SK-N-SH (cell line): ENCODE results near the gene TMCC2. TPM values are rescaled to one million over a fixed set of nuclear protein-coding genes. Genes with fewer than 3 reads are reported as not detected.

Experiments
- CTCF ChIA-PET: fragments of 300-600, 350-600 bp; formaldehyde crosslinking; extraction: SDS; loops from one replicate; lab custom pipeline; 2021; lab: Yijun Ruan, JAX
- POLR2A ChIA-PET: fragments of 350-600 bp; sonication (Branson Sonifier 250); formaldehyde crosslinking; extraction: SDS; loops from one replicate; lab custom pipeline; 2020; ENCODE audit warnings: antibody characterized with exemption, inconsistent platforms; lab: Yijun Ruan, JAX
- DNase-seq: peaks from one replicate; pipeline ENCODE4 v3.0.0; 2012
- H2AFZ ChIP-seq: fragments of 200-600 bp; sonication (generic); 2 replicates; pipeline ENCODE4 v1.8.1; 2016; ENCODE audit warnings: antibody characterized with exemption, mild to moderate bottlenecking, low read depth
- H3F3A ChIP-seq: fragments of 200-600 bp; sonication (generic); replicated peaks from 2 replicates; pipeline ENCODE3; 2016; ENCODE audit warnings: antibody characterized with exemption, mild to moderate bottlenecking; ENCODE audit not compliant: insufficient read depth
- H3K27ac ChIP-seq, 2 experiments: fragments of 200-500 bp in 1 of 2; fragments of 200-600 bp in 1 of 2; sonication (Bioruptor generic) in 1 of 2; sonication (generic), shearing (Covaris generic) in 1 of 2; 2 replicates each; pipeline versions ENCODE4 v1.5.1 to v1.6.1; 2014 to 2016; ENCODE audit warnings: low read depth in 2 of 2, inconsistent platforms in 1 of 2, low read length in 1 of 2, mild to moderate bottlenecking in 1 of 2, mixed read lengths in 1 of 2
- H3K27me3 ChIP-seq: fragments of 200-600 bp; sonication (generic), shearing (Covaris generic); 2 replicates; pipeline ENCODE4 v1.6.1; 2016; ENCODE audit warnings: mixed run types; ENCODE audit not compliant: insufficient read depth
- H3K36me3 ChIP-seq, 2 experiments: fragments of 200-500 bp in 1 of 2; fragments of 200-600 bp in 1 of 2; sonication (Bioruptor generic) in 1 of 2; sonication (generic) in 1 of 2; replicated peaks in 1 of 2; 2 replicates each; pipeline versions ENCODE3 to v1.5.1; 2014 to 2016; ENCODE audit warnings: low read length in 1 of 2, mild to moderate bottlenecking in 1 of 2; ENCODE audit not compliant: insufficient read depth in 2 of 2, control insufficient read depth in 1 of 2
- H3K4me1 ChIP-seq, 2 experiments: fragments of 200-500 bp in 1 of 2; fragments of 200-600 bp in 1 of 2; sonication (Bioruptor generic) in 1 of 2; sonication (generic), shearing (Covaris generic) in 1 of 2; 2 replicates each; pipeline versions ENCODE4 v1.5.1 to v1.6.1; 2014 to 2016; ENCODE audit warnings: low read depth in 1 of 2, low read length in 1 of 2, mixed run types in 1 of 2; ENCODE audit not compliant: insufficient read depth in 2 of 2, control insufficient read depth in 1 of 2
- H3K4me2 ChIP-seq: fragments of 200-600 bp; sonication (generic), shearing (Covaris generic); 2 replicates; pipeline ENCODE4 v1.6.1; 2017; ENCODE audit warnings: mixed run types
- H3K4me3 ChIP-seq, 2 experiments: fragments of 200-500 bp in 1 of 2; fragments of 200-600 bp in 1 of 2; sonication (Bioruptor generic) in 1 of 2; sonication (generic), shearing (Covaris generic) in 1 of 2; 2 replicates each; pipeline versions ENCODE4 v1.5.1 to v1.8.1; 2014 to 2016; ENCODE audit warnings: low read depth in 2 of 2, inconsistent platforms in 1 of 2, low read length in 1 of 2, mild to moderate bottlenecking in 1 of 2, mixed read lengths in 1 of 2, moderate library complexity in 1 of 2
- H3K79me2 ChIP-seq: fragments of 200-600 bp; sonication (generic); 2 replicates; pipeline ENCODE4 v1.8.1; 2017; ENCODE audit warnings: mild to moderate bottlenecking; ENCODE audit not compliant: insufficient read depth
- H3K9ac ChIP-seq: fragments of 200-600 bp; sonication (generic); 2 replicates; pipeline ENCODE4 v1.6.1; 2017; ENCODE audit warnings: mixed run types
- H3K9me2 ChIP-seq: fragments of 200-600 bp; sonication (generic); 2 replicates; pipeline ENCODE4 v1.6.1; 2017; ENCODE audit warnings: mixed run types
- H3K9me3 ChIP-seq: fragments of 200-600 bp; sonication (generic); 2 replicates; pipeline ENCODE4 v1.6.1; 2017; ENCODE audit warnings: mixed run types, mild to moderate bottlenecking, moderate library complexity
- H4K20me1 ChIP-seq: fragments of 200-600 bp; sonication (generic); 2 replicates; pipeline ENCODE4 v1.6.1; 2017; ENCODE audit warnings: mild to moderate bottlenecking, mixed run types; ENCODE audit not compliant: insufficient read depth
- CHD2 ChIP-seq: fragments of 150-350 bp; IDR thresholded peaks from 2 replicates; pipeline ENCODE4 v1.6.1; 2018; ENCODE audit warnings: low read length; ENCODE audit not compliant: partially characterized antibody
- ELF1 ChIP-seq: IDR thresholded peaks from 2 replicates; pipeline ENCODE4 v1.4.0; 2012
- FOSL2 ChIP-seq: IDR thresholded peaks from 2 replicates; pipeline ENCODE4 v1.4.0; 2012; ENCODE audit warnings: low read depth, mild to moderate bottlenecking, moderate library complexity, borderline replicate concordance
- FOXM1 ChIP-seq: IDR thresholded peaks from 2 replicates; pipeline ENCODE4 v1.4.0; 2012; ENCODE audit warnings: low read depth, mild to moderate bottlenecking
- GABPA ChIP-seq: IDR thresholded peaks from 2 replicates; pipeline ENCODE4 v1.4.0; 2012; ENCODE audit warnings: low read depth, mild to moderate bottlenecking
- GATA2 ChIP-seq: sonication (generic); formaldehyde crosslinking; IDR thresholded peaks from 2 replicates; pipeline ENCODE4 v1.5.0; 2020; ENCODE audit warnings: mild to moderate bottlenecking, missing genetic modification reagents
- MAX ChIP-seq: IDR thresholded peaks from 2 replicates; pipeline ENCODE4 v1.4.0; 2012; ENCODE audit warnings: low read depth
- MEF2A ChIP-seq: IDR thresholded peaks from 2 replicates; pipeline ENCODE4 v1.4.0; 2012; ENCODE audit warnings: low read depth, borderline replicate concordance
- MXI1 ChIP-seq: IDR thresholded peaks from 2 replicates; pipeline ENCODE4 v1.6.1; 2012; ENCODE audit warnings: mild to moderate bottlenecking, low read depth, low read length, improper control_type of control experiment
- NFIC ChIP-seq: IDR thresholded peaks from 2 replicates; pipeline ENCODE4 v1.4.0; 2012; ENCODE audit warnings: borderline replicate concordance
- NRF1 ChIP-seq: IDR thresholded peaks from 2 replicates; pipeline ENCODE4 v1.6.1; 2012; ENCODE audit warnings: low read depth, mild to moderate bottlenecking, low read length
- POLR2AphosphoS5 ChIP-seq: IDR thresholded peaks from 2 replicates; pipeline ENCODE4 v1.6.1; 2012; ENCODE audit warnings: low read depth, low read length
- RAD21 ChIP-seq: IDR thresholded peaks from 2 replicates; pipeline ENCODE4 v1.6.1; 2012; ENCODE audit warnings: mild to moderate bottlenecking, low read length
- RFX5 ChIP-seq: IDR thresholded peaks from 2 replicates; pipeline ENCODE4 v1.6.1; 2012; ENCODE audit warnings: mild to moderate bottlenecking, improper control_type of control experiment, low read length
- RXRA ChIP-seq: IDR thresholded peaks from 2 replicates; pipeline ENCODE4 v1.4.0; 2012; ENCODE audit warnings: low read depth, mild to moderate bottlenecking, borderline replicate concordance
- SIN3A ChIP-seq: IDR thresholded peaks from 2 replicates; pipeline ENCODE4 v1.6.1; 2012; ENCODE audit warnings: low read depth, mild to moderate bottlenecking, low read length, moderate library complexity, borderline replicate concordance
- SMC3 ChIP-seq: IDR thresholded peaks from 2 replicates; pipeline ENCODE4 v1.6.1; 2012; ENCODE audit warnings: low read depth, low read length, improper control_type of control experiment
- TAF1 ChIP-seq: IDR thresholded peaks from 2 replicates; pipeline ENCODE4 v1.6.1; 2012; ENCODE audit warnings: low read depth, mild to moderate bottlenecking, low read length, moderate library complexity, borderline replicate concordance
- TCF12 ChIP-seq: IDR thresholded peaks from 2 replicates; pipeline ENCODE4 v1.4.0; 2012
- TEAD4 ChIP-seq: IDR thresholded peaks from 2 replicates; pipeline ENCODE4 v1.4.0; 2012; ENCODE audit warnings: mild to moderate bottlenecking, borderline replicate concordance; ENCODE audit not compliant: insufficient read depth
- WGBS: methylation state at CpG from one replicate; pipeline ENCODE4 v1.1.6; 2017; ENCODE audit warnings: low lambda C conversion rate; 5-methylcytosine and 5-hydroxymethylcytosine counted together
- polyA plus RNA-seq, 3 experiments: library from polyadenylated mRNA; depleted of rRNA; stranded (reverse); fragments of >200 nt; gene quantifications; 2 replicates each; pipeline ENCODE4 v1.2.3, GENCODE V29; 2012
- TF ChIP-seq, protein P1 (sequence below): IDR thresholded peaks from 2 replicates; pipeline ENCODE4 v1.4.0; 2012; ENCODE audit warnings: low read depth, borderline replicate concordance
- TF ChIP-seq, protein P2 (sequence below): IDR thresholded peaks from 2 replicates; pipeline ENCODE4 v1.4.0; 2012; ENCODE audit warnings: low read depth, borderline replicate concordance
- TF ChIP-seq, protein P3 (sequence below): IDR thresholded peaks from 2 replicates; pipeline ENCODE4; 2012

Gene TMCC2
- polyA plus RNA-seq, 1 of the 3 experiments (the other 2 are of a cell fraction), result 6.0 TPM

- no peak for TF ChIP-seq RAD21
- TF ChIP-seq MEF2A, result no peak
- TF ChIP-seq SIN3A, result no peak
- no peak for TF ChIP-seq NFIC
- TF ChIP-seq SMC3, result no peak
- TF ChIP-seq RXRA, result no peak
- TF ChIP-seq GATA2 (CRISPR knock-in tag), result no peak
- Histone ChIP-seq H3K4me3 (no peak overlapping the region), H2AFZ (no peak overlapping the region), H3K9me3 (no peaks in the 10 kb centered on the region), H3K27me3 (no peaks in the 10 kb centered on the region), H3K36me3 (peaks cover 6 to 13% of the 10 kb centered on the region in 2 experiments), H3K27ac (peak overlapping the region in 1 of 2 experiments; percentile 97; a peak in 2 of 4 replicates), H3K79me2 (peaks cover 13% of the 10 kb centered on the region; the same call in 1 of the 2 replicates), H4K20me1 (no peaks in the 10 kb centered on the region), H3K4me1 (peaks cover 4 to 49% of the 10 kb centered on the region in 2 experiments; a peak in 3 of 4 replicates), H3K9ac (no peak overlapping the region), H3K4me2 (no peak overlapping the region), H3F3A (peaks cover 42% of the 10 kb centered on the region), H3K9me2 (no peaks in the 10 kb centered on the region)
- DNase-seq, result no peak
- CTCF ChIA-PET, result interaction anchor here (0.9 to 46.8 kb wide), 3 partner anchors 25 to 71 kb away, joined by 3 to 1368 read pairs (median 5); no protein-coding TSS in a partner anchor
- POLR2A ChIA-PET, result no interaction called here
- WGBS, result 83% methylated on average over 9 of the region's 9 CpGs
These were observed 72.4 kb downstream of the TMCC2 start for GRCh38 chr1:205300149-205300548.

DNA sequence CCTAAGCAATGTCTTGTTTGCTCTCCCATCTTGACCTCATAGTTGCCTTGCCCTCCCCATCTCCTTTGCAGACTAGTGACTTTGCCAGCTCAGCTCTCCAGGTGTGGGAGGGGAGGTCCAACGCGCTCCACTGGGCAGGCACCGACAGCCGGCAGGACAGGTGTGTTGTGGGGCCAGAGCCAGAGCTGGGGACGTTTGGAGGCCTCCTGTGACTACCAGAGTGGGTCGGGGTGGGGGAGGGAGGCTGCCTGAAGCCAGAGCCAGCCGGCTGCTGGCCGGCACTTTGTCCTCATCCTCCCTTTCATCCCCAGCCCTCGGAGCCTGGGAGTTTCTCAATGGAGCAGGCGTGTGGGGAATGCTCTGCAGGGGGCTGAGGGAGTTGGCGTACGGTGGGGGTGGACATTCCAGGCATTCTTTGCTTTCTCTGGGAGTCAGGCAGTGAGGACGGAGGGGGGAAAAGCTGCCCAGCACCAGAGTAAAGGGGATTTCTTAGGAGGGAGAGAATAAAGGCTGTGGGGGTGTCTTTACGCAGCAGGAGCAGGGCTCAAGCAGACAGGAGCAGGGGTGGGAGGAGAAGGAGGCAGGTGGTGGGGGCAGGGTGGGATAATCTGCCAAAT, 73.6 kb downstream of the TMCC2 start:
- peaks cover 13% of the 10 kb centered on the region; the same call in 1 of the 2 replicates for H3K79me2 ChIP-seq
- peaks cover 4 to 41% of the 10 kb centered on the region in 2 experiments; a peak in 3 of 4 replicates for H3K4me1 ChIP-seq
- no peak overlapping the region; a peak in 1 of 4 replicates for H3K4me3 ChIP-seq
- H3K27me3 ChIP-seq, result no peaks in the 10 kb centered on the region
- H2AFZ ChIP-seq, result no peak overlapping the region
- H3K9me2 ChIP-seq, result no peaks in the 10 kb centered on the region
- H3K9ac ChIP-seq, result peak overlapping the region; percentile 67
- peak overlapping the region; percentile 30; the same call in 1 of the 2 replicates for H3K4me2 ChIP-seq
- ChIA-PET CTCF (interaction anchor here (46.8 kb wide), 1 partner anchor 29 kb away, joined by 1368 read pairs; no protein-coding TSS in a partner anchor), POLR2A (no interaction called here)
- peaks cover 35% of the 10 kb centered on the region for H3F3A ChIP-seq
- peak overlapping the region; percentile 40 to 97; a peak in 3 of 4 replicates for H3K27ac ChIP-seq
- WGBS, result 16% methylated on average over 12 of the region's 14 CpGs
- DNase-seq, result no peak
- H4K20me1 ChIP-seq, result no peaks in the 10 kb centered on the region
- peaks cover 12 to 15% of the 10 kb centered on the region in 2 experiments for H3K36me3 ChIP-seq
- no peaks in the 10 kb centered on the region for H3K9me3 ChIP-seq
- TF ChIP-seq SMC3 (no peak), POLR2AphosphoS5 (peak; percentile 76; the same call in 1 of the 2 replicates), MAX (peak; percentile 76), FOXM1 (no peak), NRF1 (no peak), MEF2A (peak; percentile 42; the same call in 1 of the 2 replicates), TEAD4 (peak; percentile 100), FOSL2 (peak; percentile 38; the same call in 1 of the 2 replicates), GATA2 (CRISPR knock-in tag) (no peak), GABPA (no peak), MXI1 (no peak), CHD2 (no peak), TAF1 (0 out of 2 replicates have a peak, but pooled peaks have one; percentile 39), TCF12 (peak; percentile 90), SIN3A (peak; percentile 69; the same call in 1 of the 2 replicates), ELF1 (no peak), RFX5 (no peak), RAD21 (no peak)
- TF ChIP-seq, protein P1, sequence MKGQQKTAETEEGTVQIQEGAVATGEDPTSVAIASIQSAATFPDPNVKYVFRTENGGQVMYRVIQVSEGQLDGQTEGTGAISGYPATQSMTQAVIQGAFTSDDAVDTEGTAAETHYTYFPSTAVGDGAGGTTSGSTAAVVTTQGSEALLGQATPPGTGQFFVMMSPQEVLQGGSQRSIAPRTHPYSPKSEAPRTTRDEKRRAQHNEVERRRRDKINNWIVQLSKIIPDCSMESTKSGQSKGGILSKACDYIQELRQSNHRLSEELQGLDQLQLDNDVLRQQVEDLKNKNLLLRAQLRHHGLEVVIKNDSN, result no peak
- TF ChIP-seq, protein P2, sequence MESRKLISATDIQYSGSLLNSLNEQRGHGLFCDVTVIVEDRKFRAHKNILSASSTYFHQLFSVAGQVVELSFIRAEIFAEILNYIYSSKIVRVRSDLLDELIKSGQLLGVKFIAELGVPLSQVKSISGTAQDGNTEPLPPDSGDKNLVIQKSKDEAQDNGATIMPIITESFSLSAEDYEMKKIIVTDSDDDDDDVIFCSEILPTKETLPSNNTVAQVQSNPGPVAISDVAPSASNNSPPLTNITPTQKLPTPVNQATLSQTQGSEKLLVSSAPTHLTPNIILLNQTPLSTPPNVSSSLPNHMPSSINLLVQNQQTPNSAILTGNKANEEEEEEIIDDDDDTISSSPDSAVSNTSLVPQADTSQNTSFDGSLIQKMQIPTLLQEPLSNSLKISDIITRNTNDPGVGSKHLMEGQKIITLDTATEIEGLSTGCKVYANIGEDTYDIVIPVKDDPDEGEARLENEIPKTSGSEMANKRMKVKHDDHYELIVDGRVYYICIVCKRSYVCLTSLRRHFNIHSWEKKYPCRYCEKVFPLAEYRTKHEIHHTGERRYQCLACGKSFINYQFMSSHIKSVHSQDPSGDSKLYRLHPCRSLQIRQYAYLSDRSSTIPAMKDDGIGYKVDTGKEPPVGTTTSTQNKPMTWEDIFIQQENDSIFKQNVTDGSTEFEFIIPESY, result no peak
- TF ChIP-seq, protein P3, sequence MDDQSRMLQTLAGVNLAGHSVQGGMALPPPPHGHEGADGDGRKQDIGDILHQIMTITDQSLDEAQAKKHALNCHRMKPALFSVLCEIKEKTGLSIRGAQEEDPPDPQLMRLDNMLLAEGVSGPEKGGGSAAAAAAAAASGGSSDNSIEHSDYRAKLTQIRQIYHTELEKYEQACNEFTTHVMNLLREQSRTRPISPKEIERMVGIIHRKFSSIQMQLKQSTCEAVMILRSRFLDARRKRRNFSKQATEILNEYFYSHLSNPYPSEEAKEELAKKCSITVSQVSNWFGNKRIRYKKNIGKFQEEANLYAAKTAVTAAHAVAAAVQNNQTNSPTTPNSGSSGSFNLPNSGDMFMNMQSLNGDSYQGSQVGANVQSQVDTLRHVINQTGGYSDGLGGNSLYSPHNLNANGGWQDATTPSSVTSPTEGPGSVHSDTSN, result peak; percentile 72
